ENCODE data around the gene TTC7B.

TTC7B gene

DNA sequence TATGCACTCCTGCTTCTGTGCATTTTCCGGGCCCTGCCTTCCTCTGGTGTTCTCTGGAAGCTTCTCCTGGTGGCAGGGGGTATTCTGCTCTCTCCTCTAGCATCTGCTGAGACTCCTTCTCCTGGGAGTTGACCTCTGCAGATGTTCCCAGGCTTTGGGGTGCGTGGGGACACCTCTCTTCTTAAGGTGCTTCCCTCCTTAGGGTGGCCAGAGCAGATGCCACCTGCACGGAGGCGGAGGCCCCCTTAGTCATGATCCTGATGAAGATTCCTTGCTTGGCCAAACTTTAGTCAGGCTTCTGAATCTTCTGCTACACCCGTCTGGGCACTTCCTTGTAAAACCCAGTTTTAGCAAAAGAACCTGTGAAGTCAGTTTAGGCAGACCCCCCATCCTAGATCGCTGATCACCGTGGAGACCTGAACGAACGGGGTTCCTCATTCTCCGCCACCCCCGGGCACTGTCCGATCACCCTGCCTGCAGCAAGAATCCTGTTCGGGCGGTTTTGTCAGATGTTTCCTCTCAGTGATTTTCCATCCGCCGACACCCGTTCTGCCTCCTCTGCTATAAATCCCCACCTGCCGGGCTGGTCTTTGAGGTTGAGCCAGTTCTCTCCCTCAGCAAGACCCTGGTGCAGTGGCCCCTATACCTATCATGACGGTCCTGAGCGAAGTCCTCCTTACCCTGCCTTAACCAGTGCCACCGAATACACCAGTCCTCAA, 307.5 kb downstream of the TTC7B start:
- Histone ChIP-seq H3K27ac (ENCODE audit: low read depth, low read length) (no peak overlapping the region), H3K4me2 (ENCODE audit: low read depth, low read length, poor library complexity, severe bottlenecking) (no peak overlapping the region)
- TF ChIP-seq, protein P1, sequence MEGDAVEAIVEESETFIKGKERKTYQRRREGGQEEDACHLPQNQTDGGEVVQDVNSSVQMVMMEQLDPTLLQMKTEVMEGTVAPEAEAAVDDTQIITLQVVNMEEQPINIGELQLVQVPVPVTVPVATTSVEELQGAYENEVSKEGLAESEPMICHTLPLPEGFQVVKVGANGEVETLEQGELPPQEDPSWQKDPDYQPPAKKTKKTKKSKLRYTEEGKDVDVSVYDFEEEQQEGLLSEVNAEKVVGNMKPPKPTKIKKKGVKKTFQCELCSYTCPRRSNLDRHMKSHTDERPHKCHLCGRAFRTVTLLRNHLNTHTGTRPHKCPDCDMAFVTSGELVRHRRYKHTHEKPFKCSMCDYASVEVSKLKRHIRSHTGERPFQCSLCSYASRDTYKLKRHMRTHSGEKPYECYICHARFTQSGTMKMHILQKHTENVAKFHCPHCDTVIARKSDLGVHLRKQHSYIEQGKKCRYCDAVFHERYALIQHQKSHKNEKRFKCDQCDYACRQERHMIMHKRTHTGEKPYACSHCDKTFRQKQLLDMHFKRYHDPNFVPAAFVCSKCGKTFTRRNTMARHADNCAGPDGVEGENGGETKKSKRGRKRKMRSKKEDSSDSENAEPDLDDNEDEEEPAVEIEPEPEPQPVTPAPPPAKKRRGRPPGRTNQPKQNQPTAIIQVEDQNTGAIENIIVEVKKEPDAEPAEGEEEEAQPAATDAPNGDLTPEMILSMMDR (IDR thresholded peaks at IDR 0.05; ENCODE audit: insufficient read depth, low read length, poor library complexity, severe bottlenecking), result no peak
- no peak for TF ChIP-seq EZH2phosphoT487 (conservative IDR thresholded peaks at IDR 0.05; ENCODE audit: low read length)

DNA sequence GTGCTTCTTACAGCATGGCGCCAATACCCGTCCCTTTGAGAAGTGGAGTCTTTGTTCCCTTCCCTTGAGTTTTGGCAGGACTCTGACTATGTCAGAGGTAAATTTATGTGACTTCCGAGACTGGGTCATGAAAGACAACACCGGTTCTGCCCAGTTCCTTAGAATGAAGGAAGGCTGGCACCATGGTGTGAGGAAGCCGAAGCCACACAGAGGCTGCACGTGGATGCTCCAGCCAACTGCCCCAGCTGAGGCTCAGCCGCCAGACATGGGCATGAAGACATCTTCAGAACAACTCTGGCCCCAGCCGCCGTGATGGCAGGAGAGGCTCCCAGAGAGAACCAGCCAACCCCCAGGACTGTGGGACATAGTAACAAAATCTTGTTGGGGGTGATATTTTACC, 308.2 kb downstream of the TTC7B start:
- H3K4me2 ChIP-seq (ENCODE audit: low read depth, low read length, poor library complexity, severe bottlenecking), result no peak overlapping the region
- H3K9me3 ChIP-seq (ENCODE audit: insufficient read depth, low read length), result no peaks in the 10 kb centered on the region
- TF ChIP-seq EZH2phosphoT487 (conservative IDR thresholded peaks at IDR 0.05; ENCODE audit: low read length), result no peak
- TF ChIP-seq, protein P1 (IDR thresholded peaks at IDR 0.05; ENCODE audit: insufficient read depth, low read length, poor library complexity, severe bottlenecking), result no peak
- H2AFZ ChIP-seq (ENCODE audit: low read depth, low read length, severe bottlenecking), result no peak overlapping the region
- no peaks in the 10 kb centered on the region for H3K36me3 ChIP-seq (ENCODE audit: low read length)
- no peaks in the 10 kb centered on the region for H3K79me2 ChIP-seq (ENCODE audit: insufficient read depth, low read length)
- no peaks in the 10 kb centered on the region for H3K9me2 ChIP-seq (replicated peaks; ENCODE audit: insufficient read depth, low read length)
- H3F3A ChIP-seq (ENCODE audit: insufficient read depth), result no peaks in the 10 kb centered on the region
- no peak overlapping the region for H3K4me3 ChIP-seq (ENCODE audit: insufficient read depth, low read length, poor library complexity, severe bottlenecking)
- no peak overlapping the region for H3K27ac ChIP-seq (ENCODE audit: low read depth, low read length)
- H4K20me1 ChIP-seq (ENCODE audit: low read depth, low read length), result no peaks in the 10 kb centered on the region
- H3K27me3 ChIP-seq (ENCODE audit: low read length), result no peaks in the 10 kb centered on the region
- H3K9ac ChIP-seq (ENCODE audit: low read length), result no peak overlapping the region

More for the DNA sequence above, 307.5 kb downstream of the TTC7B start:
- H3K36me3 ChIP-seq (ENCODE audit: low read length), result no peaks in the 10 kb centered on the region
- H3K4me3 ChIP-seq (ENCODE audit: insufficient read depth, low read length, poor library complexity, severe bottlenecking), result no peak overlapping the region
- no peak overlapping the region for H2AFZ ChIP-seq (ENCODE audit: low read depth, low read length, severe bottlenecking)
- no peaks in the 10 kb centered on the region for H3K9me3 ChIP-seq (ENCODE audit: insufficient read depth, low read length)
- H3F3A ChIP-seq (ENCODE audit: insufficient read depth), result no peaks in the 10 kb centered on the region
- no peaks in the 10 kb centered on the region for H4K20me1 ChIP-seq (ENCODE audit: low read depth, low read length)
- no peaks in the 10 kb centered on the region for H3K79me2 ChIP-seq (ENCODE audit: insufficient read depth, low read length)
- H3K27me3 ChIP-seq (ENCODE audit: low read length), result no peaks in the 10 kb centered on the region
- H3K9ac ChIP-seq (ENCODE audit: low read length), result no peak overlapping the region
- H3K9me2 ChIP-seq (replicated peaks; ENCODE audit: insufficient read depth, low read length), result no peaks in the 10 kb centered on the region

DNA sequence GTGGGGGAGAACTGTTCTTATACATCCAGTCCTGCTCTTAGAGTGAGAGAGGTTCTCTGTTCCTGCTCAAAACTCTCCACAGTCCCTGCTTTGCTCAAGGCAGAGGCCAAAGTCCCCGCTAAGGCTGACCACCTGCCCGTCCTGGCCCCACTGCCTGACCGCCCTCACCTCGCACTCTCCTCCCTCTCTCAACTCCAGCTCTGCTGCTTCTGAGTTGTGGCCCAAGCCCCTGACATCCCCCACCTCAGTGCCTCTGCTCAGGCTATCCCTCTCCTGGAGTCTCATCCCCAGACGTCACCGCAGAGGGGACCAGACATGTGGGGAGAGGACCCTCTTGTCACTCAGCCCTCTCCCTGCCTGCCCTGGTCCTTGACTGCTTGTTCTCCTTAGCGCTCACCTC, 308.8 kb downstream of the TTC7B start:
- H3K27me3 ChIP-seq (ENCODE audit: low read length), result no peaks in the 10 kb centered on the region
- H4K20me1 ChIP-seq (ENCODE audit: low read depth, low read length), result no peaks in the 10 kb centered on the region
- H3K36me3 ChIP-seq (ENCODE audit: low read length), result no peaks in the 10 kb centered on the region
- H3K9me3 ChIP-seq (ENCODE audit: insufficient read depth, low read length), result no peaks in the 10 kb centered on the region
- H3K4me2 ChIP-seq (ENCODE audit: low read depth, low read length, poor library complexity, severe bottlenecking), result no peak overlapping the region
- H3K79me2 ChIP-seq (ENCODE audit: insufficient read depth, low read length), result no peaks in the 10 kb centered on the region
- TF ChIP-seq EZH2phosphoT487 (conservative IDR thresholded peaks at IDR 0.05; ENCODE audit: low read length), result no peak
- TF ChIP-seq, protein P1 (IDR thresholded peaks at IDR 0.05; ENCODE audit: insufficient read depth, low read length, poor library complexity, severe bottlenecking), result no peak
- no peaks in the 10 kb centered on the region for H3F3A ChIP-seq (ENCODE audit: insufficient read depth)
- H3K4me3 ChIP-seq (ENCODE audit: insufficient read depth, low read length, poor library complexity, severe bottlenecking), result no peak overlapping the region
- no peak overlapping the region for H3K27ac ChIP-seq (ENCODE audit: low read depth, low read length)
- no peak overlapping the region for H2AFZ ChIP-seq (ENCODE audit: low read depth, low read length, severe bottlenecking)
- H3K9ac ChIP-seq (ENCODE audit: low read length), result no peak overlapping the region
- H3K9me2 ChIP-seq (replicated peaks; ENCODE audit: insufficient read depth, low read length), result no peaks in the 10 kb centered on the region

Data from SU-DHL-6 (cell line).